CD4-positive, CD25-positive, alpha-beta regulatory T cell (primary cell): Measurements from ENCODE around the gene CXCR3. TPM values are rescaled to one million over a fixed set of nuclear protein-coding genes. Genes with fewer than 3 reads are reported as not detected.
"Not testable (repeated sequence)": the region's sequence is repeated elsewhere in the genome, so short reads cannot be mapped to it uniquely, and the experiment has no call there.

Experiments used
- ATAC-seq, 2 donors: fragments of 150-1000 bp; cut with Tn5 transposase; one replicate each; pipeline ENCODE4 v1.10.0; 2021; ENCODE audit warnings: low read depth in 2 of 2, moderate number of reproducible peaks in 2 of 2, moderate library complexity in 1 of 2
- DNase-seq, 3 donors: peaks; one replicate each; pipeline versions ENCODE4 v3.0.0 to v3.0.0-alpha.2; 2012 to 2022; ENCODE audit warnings: mixed read lengths in 1 of 3
- H3K27ac ChIP-seq: one replicate; pipeline ENCODE4 v1.7.0; 2013; ENCODE audit warnings: mild to moderate bottlenecking, low read length; ENCODE audit not compliant: insufficient read depth, poor library complexity, severe bottlenecking
- H3K27me3 ChIP-seq: one replicate; pipeline ENCODE4 v1.7.0; 2013; ENCODE audit warnings: low read length; ENCODE audit not compliant: control insufficient read depth, insufficient read depth
- H3K36me3 ChIP-seq: one replicate; pipeline ENCODE4 v1.7.0; 2013; ENCODE audit warnings: mild to moderate bottlenecking, low read length, moderate library complexity; ENCODE audit not compliant: control insufficient read depth, insufficient read depth
- H3K4me1 ChIP-seq: 2 replicates; pipeline ENCODE4 v1.7.0; 2013; ENCODE audit warnings: mild to moderate bottlenecking, low read length; ENCODE audit not compliant: insufficient read depth, control insufficient read depth, poor library complexity, severe bottlenecking
- H3K4me3 ChIP-seq: one replicate; pipeline ENCODE4 v1.7.0; 2013; ENCODE audit warnings: low read depth, mild to moderate bottlenecking, low read length, moderate library complexity
- H3K9me3 ChIP-seq, 2 experiments: 1 replicate in 1 of 2; 2 replicates in 1 of 2; pipeline ENCODE4 v1.7.0; 2013; ENCODE audit warnings: low read length in 2 of 2, mild to moderate bottlenecking in 1 of 2, moderate library complexity in 1 of 2; ENCODE audit not compliant: control insufficient read depth in 2 of 2
- H3K27ac Mint-ChIP-seq, 3 donors: one replicate each; pipeline ENCODE4 v1.8.0; 2020 to 2022; ENCODE audit warnings: mild to moderate bottlenecking in 3 of 3, mixed read lengths in 3 of 3, moderate library complexity in 2 of 3
- H3K27me3 Mint-ChIP-seq: one replicate; pipeline ENCODE4 v1.8.0; 2022; ENCODE audit warnings: mild to moderate bottlenecking, mixed read lengths
- H3K36me3 Mint-ChIP-seq: one replicate; pipeline ENCODE4 v1.8.0; 2020; ENCODE audit warnings: mixed read lengths
- H3K4me1 Mint-ChIP-seq, 4 donors: one replicate each; pipeline ENCODE4 v1.8.0; 2020 to 2022; ENCODE audit warnings: mixed read lengths in 4 of 4, mild to moderate bottlenecking in 1 of 4
- H3K4me3 Mint-ChIP-seq, 4 donors: one replicate each; pipeline ENCODE4 v1.8.0; 2020 to 2022; ENCODE audit warnings: mild to moderate bottlenecking in 4 of 4, mixed read lengths in 4 of 4, moderate library complexity in 3 of 4
- H3K9me3 Mint-ChIP-seq, 7 donors: one replicate each; pipeline ENCODE4 v1.8.0; 2020 to 2022; ENCODE audit warnings: mixed read lengths in 7 of 7, mild to moderate bottlenecking in 3 of 7, moderate library complexity in 2 of 7
- polyA plus RNA-seq, 4 donors: library from polyadenylated mRNA; unstranded; fragments of 300-500 nt; fragmentation: Illumina TruSeq; gene quantifications; one replicate each; pipeline ENCODE4 v1.2.3, GENCODE V29; 2021
- total RNA-seq: library from RNA; stranded (reverse); gene quantifications from one replicate; pipeline ENCODE4 v1.2.3, GENCODE V29; 2022

CXCR3 gene
- total and polyA plus RNA-seq, 5 donors from 2014 or later: 31.9 to 111 (median 72.7) TPM

- peaks cover 37% of the 10 kb centered on the region for H3K36me3 ChIP-seq
Measured at GRCh38 chrX:71606536-71607216, 11.6 kb downstream of the CXCR3 start.

GRCh38 chrX:71604796-71605568, 13.3 kb downstream of the CXCR3 start:
- Mint-ChIP-seq H3K4me3 (peak overlapping the region in 1 of 4 donors; percentile 22), H3K36me3 (peaks cover 37% of the 10 kb centered on the region), H3K27ac (peak overlapping the region in 2 of 3 donors; percentile 77 to 82), H3K27me3 (no peaks in the 10 kb centered on the region), H3K9me3 (no peaks in the 10 kb centered on the region), H3K4me1 (peaks cover 13 to 51% (median 30%) of the 10 kb centered on the region in 4 donors)
- DNase-seq (no peak), ATAC-seq (no peak)
- no peaks in the 10 kb centered on the region for H3K27me3 ChIP-seq
- H3K4me3 ChIP-seq: no peak overlapping the region
- peaks cover 27% of the 10 kb centered on the region for H3K4me1 ChIP-seq
- no peak overlapping the region for H3K27ac ChIP-seq
- H3K9me3 ChIP-seq: no peaks in the 10 kb centered on the region
- peaks cover 29% of the 10 kb centered on the region for H3K36me3 ChIP-seq

More at GRCh38 chrX:71606536-71607216, 11.6 kb downstream of the CXCR3 start:
- DNase-seq (peak in 1 of 3 donors; percentile 68), ATAC-seq (peak; percentile 79 to 84)
- Histone ChIP-seq H3K9me3 (no peaks in the 10 kb centered on the region), H3K4me1 (peaks cover 27% of the 10 kb centered on the region), H3K27ac (peak overlapping the region; percentile 60), H3K27me3 (no peaks in the 10 kb centered on the region), H3K4me3 (peak overlapping the region; percentile 5)
- H3K27me3 Mint-ChIP-seq: no peaks in the 10 kb centered on the region
- H3K27ac Mint-ChIP-seq: peak overlapping the region; percentile 44 to 93 (median 77)
- H3K9me3 Mint-ChIP-seq: no peaks in the 10 kb centered on the region
- peaks cover 45% of the 10 kb centered on the region for H3K36me3 Mint-ChIP-seq
- H3K4me3 Mint-ChIP-seq: peak overlapping the region in 2 of 4 donors; percentile 22 to 32
- H3K4me1 Mint-ChIP-seq: peaks cover 13 to 59% (median 30%) of the 10 kb centered on the region in 4 donors

GRCh38 chrX:71604141-71604540, 14.2 kb downstream of the CXCR3 start:
- Histone ChIP-seq H3K27ac (no peak overlapping the region), H3K4me1 (peaks cover 23% of the 10 kb centered on the region), H3K27me3 (no peaks in the 10 kb centered on the region), H3K9me3 (no peaks in the 10 kb centered on the region), H3K4me3 (no peak overlapping the region), H3K36me3 (peaks cover 31% of the 10 kb centered on the region)
- ATAC-seq: no peak
- no peaks in the 10 kb centered on the region for H3K9me3 Mint-ChIP-seq
- H3K27me3 Mint-ChIP-seq: no peaks in the 10 kb centered on the region
- DNase-seq: no peak
- H3K4me3 Mint-ChIP-seq: no peak overlapping the region
- H3K27ac Mint-ChIP-seq: no peak overlapping the region
- peaks cover 10 to 43% (median 27%) of the 10 kb centered on the region in 4 donors for H3K4me1 Mint-ChIP-seq
- peaks cover 35% of the 10 kb centered on the region for H3K36me3 Mint-ChIP-seq

- H3K36me3 ChIP-seq: peaks cover 32% of the 10 kb centered on the region
- no peaks in the 10 kb centered on the region for H3K27me3 Mint-ChIP-seq
- no peak for ATAC-seq
- no peaks in the 10 kb centered on the region for H3K9me3 ChIP-seq
- H3K27ac ChIP-seq: no peak overlapping the region
- H3K4me1 Mint-ChIP-seq: peaks cover 7 to 38% (median 23%) of the 10 kb centered on the region in 4 donors
- H3K4me1 ChIP-seq: peaks cover 23% of the 10 kb centered on the region
- H3K4me3 Mint-ChIP-seq: no peak overlapping the region
- H3K36me3 Mint-ChIP-seq: peaks cover 32% of the 10 kb centered on the region
- H3K27ac Mint-ChIP-seq: no peak overlapping the region
- H3K27me3 ChIP-seq: no peaks in the 10 kb centered on the region
- no peak for DNase-seq
- no peak overlapping the region for H3K4me3 ChIP-seq
- H3K9me3 Mint-ChIP-seq: no peaks in the 10 kb centered on the region
Measured at GRCh38 chrX:71603618-71604017, 14.7 kb downstream of the CXCR3 start.

GRCh38 chrX:71599965-71600364, 18.3 kb downstream of the CXCR3 start:
- Mint-ChIP-seq H3K36me3 (peaks cover 43% of the 10 kb centered on the region), H3K4me3 (no peak overlapping the region), H3K4me1 (peaks cover 0 to 7% (median 1%) of the 10 kb centered on the region in 4 donors), H3K27me3 (no peaks in the 10 kb centered on the region), H3K9me3 (no peaks in the 10 kb centered on the region), H3K27ac (peak overlapping the region in 1 of 3 donors; percentile 66)
- H3K4me3 ChIP-seq: no peak overlapping the region
- no peaks in the 10 kb centered on the region for H3K4me1 ChIP-seq
- H3K36me3 ChIP-seq: peaks cover 40% of the 10 kb centered on the region
- H3K27ac ChIP-seq: no peak overlapping the region
- ATAC-seq (no peak), DNase-seq (no peak)
- no peaks in the 10 kb centered on the region for H3K9me3 ChIP-seq
- no peaks in the 10 kb centered on the region for H3K27me3 ChIP-seq

GRCh38 chrX:71593210-71593609, 25.1 kb downstream of the CXCR3 start:
- not testable (repeated sequence) for H3K36me3 ChIP-seq, H3K4me1 ChIP-seq, DNase-seq, H3K27ac Mint-ChIP-seq, H3K27ac ChIP-seq, ATAC-seq, H3K9me3 Mint-ChIP-seq, H3K9me3 ChIP-seq, H3K27me3 Mint-ChIP-seq, H3K4me3 ChIP-seq, H3K4me1 Mint-ChIP-seq, H3K27me3 ChIP-seq, H3K4me3 Mint-ChIP-seq
- H3K36me3 Mint-ChIP-seq: peaks cover 14% of the 10 kb centered on the region

GRCh38 chrX:71586929-71587328, 31.4 kb downstream of the CXCR3 start:
- Mint-ChIP-seq H3K27me3 (no peaks in the 10 kb centered on the region), H3K4me3 (no peak overlapping the region), H3K4me1 (peaks cover 0 to 10% (median 3%) of the 10 kb centered on the region in 4 donors), H3K9me3 (peaks cover 0 to 2% (median 0%) of the 10 kb centered on the region in 7 donors), H3K36me3 (no peaks in the 10 kb centered on the region), H3K27ac (no peak overlapping the region)
- DNase-seq (no peak), ATAC-seq (no peak)
- no peaks in the 10 kb centered on the region for H3K9me3 ChIP-seq
- H3K4me1 ChIP-seq: no peaks in the 10 kb centered on the region
- H3K36me3 ChIP-seq: no peaks in the 10 kb centered on the region
- no peaks in the 10 kb centered on the region for H3K27me3 ChIP-seq
- H3K27ac ChIP-seq: no peak overlapping the region
- H3K4me3 ChIP-seq: no peak overlapping the region
